GM19193 (cell line): ENCODE results near the gene MYRIP.

ENCODE experiments used
- POLR2A ChIP-seq: IDR thresholded peaks from 4 replicates; pipeline ENCODE4 v1.6.1; 2011; ENCODE audit not compliant: insufficient read depth, insufficient read length; ENCODE audit errors: extremely low read depth

The MYRIP gene

GRCh38 chr3:40291471-40291870 is 482.1 kb downstream of the MYRIP start:
- no peak for TF ChIP-seq POLR2A

GRCh38 chr3:40292637-40293349 is 483.4 kb downstream of the MYRIP start:
- no peak for TF ChIP-seq POLR2A

- TF ChIP-seq POLR2A: no peak
Measured at GRCh38 chr3:40294434-40294833, 485.0 kb downstream of the MYRIP start.

GRCh38 chr3:40298075-40298474 is 488.7 kb downstream of the MYRIP start:
- no peak for TF ChIP-seq POLR2A

GRCh38 chr3:40299130-40299720 is 489.8 kb downstream of the MYRIP start:
- no peak for TF ChIP-seq POLR2A

GRCh38 chr3:40299721-40300335 is 490.4 kb downstream of the MYRIP start:
- no peak for TF ChIP-seq POLR2A

GRCh38 chr3:40302784-40303183 is 493.4 kb downstream of the MYRIP start:
- TF ChIP-seq POLR2A: no peak

GRCh38 chr3:40304352-40304751 is 494.9 kb downstream of the MYRIP start:
- TF ChIP-seq POLR2A: no peak

GRCh38 chr3:40306336-40306735 is 496.9 kb downstream of the MYRIP start:
- TF ChIP-seq POLR2A: no peak

GRCh38 chr3:40307176-40307575 is 497.8 kb downstream of the MYRIP start:
- TF ChIP-seq POLR2A: no peak

- TF ChIP-seq POLR2A: no peak
Measured at GRCh38 chr3:40308725-40309417, 499.5 kb downstream of the MYRIP start.

GRCh38 chr3:40309418-40309924 is 500.1 kb downstream of the MYRIP start, which contains the start of gene EIF1B:
EIF1B (plus strand) TSS chr3:40309707; CDS start chr3:40309942, 235 bp downstream.
- peak; percentile 84 for TF ChIP-seq POLR2A
